ENCODE results near the gene SRPRB. TPM values are rescaled to one million over a fixed set of nuclear protein-coding genes. Genes with fewer than 3 reads are reported as not detected.
"Not testable (repeated sequence)": the region's sequence is repeated elsewhere in the genome, so short reads cannot be mapped to it uniquely, and the experiment has no call there.

Gene SRPRB
- total RNA-seq, 1 experiment from 2014 or later, result 43.4 TPM

GRCh38 chr3:133777807-133778568 lies 27.6 kb upstream of the SRPRB start:
- ChIA-PET POLR2A (ENCODE audit: unreplicated experiment) (no interaction called here), CTCF (no interaction called here)
- H3K9ac ChIP-seq (ENCODE audit: low read length), result no peak overlapping the region
- H3K9me3 ChIP-seq (ENCODE audit: low read length), result no peaks in the 10 kb centered on the region
- no peaks in the 10 kb centered on the region for H3K79me2 ChIP-seq (ENCODE audit: low read length)
- H3F3A ChIP-seq (ENCODE audit: low read length, unreplicated experiment), result no peaks in the 10 kb centered on the region
- H3K9me2 ChIP-seq (replicated peaks; ENCODE audit: low read length), result no peaks in the 10 kb centered on the region
- no peak overlapping the region for H3K4me3 ChIP-seq (ENCODE audit: low read length)
- ATAC-seq (no peak), DNase-seq (peak; percentile 1)
- H2AFZ ChIP-seq (ENCODE audit: low read length), result no peak overlapping the region
- H3K36me3 ChIP-seq (ENCODE audit: low read depth, low read length), result no peaks in the 10 kb centered on the region
- no peaks in the 10 kb centered on the region for H3K4me1 ChIP-seq (ENCODE audit: insufficient read depth, low read length)
- H3K27me3 ChIP-seq (ENCODE audit: low read length), result 0 out of 2 replicates have a peak, but pooled peaks cover 11% of the 10 kb centered on the region
- no TSS peak for BruUV-seq (replicated peaks)
- intact Hi-C loops (cut with micrococcal nuclease), result no loop called here
- TF ChIP-seq EZH2 (IDR thresholded peaks at IDR 0.05; ENCODE audit: low read length, unreplicated experiment), result no peak
- TF ChIP-seq EZH2phosphoT487 (IDR thresholded peaks at IDR 0.05; ENCODE audit: borderline replicate concordance, low read length), result no peak
- no peak for TF ChIP-seq CTCF (conservative IDR thresholded peaks at IDR 0.05; ENCODE audit: low read depth, low read length)
- no peak overlapping the region for H3K27ac ChIP-seq (ENCODE audit: low read length)
- no peaks in the 10 kb centered on the region for H4K20me1 ChIP-seq (ENCODE audit: low read length)
- no peak overlapping the region for H3K4me2 ChIP-seq (ENCODE audit: low read length)

DNA sequence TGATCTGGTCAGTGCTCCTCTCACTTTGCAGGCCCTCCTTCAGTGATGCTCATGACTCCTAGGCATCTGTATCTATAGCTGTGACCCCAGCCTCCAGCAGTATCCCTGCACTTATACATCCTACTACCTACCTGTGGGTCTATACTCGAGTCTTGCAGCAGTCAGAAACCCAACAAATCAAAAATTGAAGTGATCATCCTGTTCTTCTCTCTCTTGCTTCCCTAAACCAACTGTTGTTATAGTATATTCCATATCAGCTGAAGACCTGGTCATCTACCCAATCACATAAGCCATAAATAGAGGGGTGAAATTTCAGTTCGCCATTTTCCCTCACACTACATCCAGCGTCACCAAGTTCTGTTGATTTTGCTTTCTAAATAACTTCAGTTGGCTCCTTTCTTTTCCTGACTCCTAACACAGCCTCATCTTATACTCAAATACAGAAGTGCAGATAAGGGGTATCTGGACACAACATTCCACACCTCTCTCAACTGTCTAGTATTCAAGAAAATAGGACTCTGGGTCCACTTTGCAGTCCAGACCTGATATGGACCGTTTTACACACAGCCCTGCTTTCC lies 25.9 kb upstream of the SRPRB start:
- no peaks in the 10 kb centered on the region for H3K79me2 ChIP-seq (ENCODE audit: low read length)
- DNase-seq (no peak), ATAC-seq (no peak)
- BruUV-seq (replicated peaks), result no TSS peak
- H3K27ac ChIP-seq (ENCODE audit: low read length), result no peak overlapping the region
- H3K36me3 ChIP-seq (ENCODE audit: low read depth, low read length), result no peaks in the 10 kb centered on the region
- no peaks in the 10 kb centered on the region for H3K9me3 ChIP-seq (ENCODE audit: low read length)
- ChIA-PET CTCF (no interaction called here), POLR2A (ENCODE audit: unreplicated experiment) (no interaction called here)
- H3K4me3 ChIP-seq (ENCODE audit: low read length), result no peak overlapping the region
- H3K4me2 ChIP-seq (ENCODE audit: low read length), result no peak overlapping the region
- no peaks in the 10 kb centered on the region for H3K4me1 ChIP-seq (ENCODE audit: insufficient read depth, low read length)
- intact Hi-C loops (cut with micrococcal nuclease), result no loop called here
- H3K27me3 ChIP-seq (ENCODE audit: low read length), result 0 out of 2 replicates have a peak, but pooled peaks cover 8% of the 10 kb centered on the region
- TF ChIP-seq EZH2phosphoT487 (IDR thresholded peaks at IDR 0.05; ENCODE audit: borderline replicate concordance, low read length) (no peak), EZH2 (IDR thresholded peaks at IDR 0.05; ENCODE audit: low read length, unreplicated experiment) (no peak), CTCF (conservative IDR thresholded peaks at IDR 0.05; ENCODE audit: low read depth, low read length) (no peak)
- H3K9ac ChIP-seq (ENCODE audit: low read length), result no peak overlapping the region
- no peak overlapping the region for H2AFZ ChIP-seq (ENCODE audit: low read length)
- H4K20me1 ChIP-seq (ENCODE audit: low read length), result no peaks in the 10 kb centered on the region
- H3F3A ChIP-seq (ENCODE audit: low read length, unreplicated experiment), result no peaks in the 10 kb centered on the region
- no peaks in the 10 kb centered on the region for H3K9me2 ChIP-seq (replicated peaks; ENCODE audit: low read length)

- POLR2A ChIA-PET (ENCODE audit: unreplicated experiment); DNase-seq; H3K4me3 ChIP-seq (ENCODE audit: low read length); BruUV-seq (replicated peaks); H2AFZ ChIP-seq (ENCODE audit: low read length); H3K9ac ChIP-seq (ENCODE audit: low read length); CTCF ChIA-PET; H4K20me1 ChIP-seq (ENCODE audit: low read length); ATAC-seq; H3K79me2 ChIP-seq (ENCODE audit: low read length); intact Hi-C loops (cut with micrococcal nuclease); H3K4me1 ChIP-seq (ENCODE audit: insufficient read depth, low read length); H3K27ac ChIP-seq (ENCODE audit: low read length); H3K36me3 ChIP-seq (ENCODE audit: low read depth, low read length); H3K27me3 ChIP-seq (ENCODE audit: low read length); H3K9me3 ChIP-seq (ENCODE audit: low read length); H3F3A ChIP-seq (ENCODE audit: low read length, unreplicated experiment); H3K9me2 ChIP-seq (replicated peaks; ENCODE audit: low read length); H3K4me2 ChIP-seq (ENCODE audit: low read length): not testable (repeated sequence)
Measured at GRCh38 chr3:133780756-133781155, 24.9 kb upstream of the SRPRB start.

Measured in PC-3 (cell line).